WTC11 (cell line): Measurements from ENCODE around the gene TEX51. TPM values are rescaled to one million over a fixed set of nuclear protein-coding genes. Genes with fewer than 3 reads are reported as not detected.

ENCODE experiments used
- ATAC-seq: fragments of 200-7000 bp; cut with Tn5 transposase; 2 replicates; pipeline ENCODE4 v1.10.0; 2021; ENCODE audit warnings: mild to moderate bottlenecking, moderate library complexity
- CTCF ChIA-PET: fragments of 300-600 bp; sonication (Branson Sonifier 250); formaldehyde crosslinking; loops from one replicate; lab custom pipeline; 2021; ENCODE audit warnings: antibody characterized with exemption; lab: Charles Lee
- POLR2A ChIA-PET: fragments of 350-600 bp; sonication (Branson Sonifier 250); formaldehyde crosslinking; loops from one replicate; lab custom pipeline; 2021; ENCODE audit warnings: antibody characterized with exemption; lab: Charles Lee
- DNase-seq: peaks from one replicate; pipeline ENCODE4 v3.0.0; 2021; ENCODE audit warnings: low spot score
- H3K27ac Mint-ChIP-seq: 2 replicates; pipeline ENCODE4 v1.8.0; 2021; ENCODE audit warnings: mixed read lengths
- H3K27me3 Mint-ChIP-seq: 2 replicates; pipeline ENCODE4 v1.8.0; 2021; ENCODE audit warnings: low read depth, mild to moderate bottlenecking, moderate library complexity, mixed read lengths
- H3K36me3 Mint-ChIP-seq: 2 replicates; pipeline ENCODE4 v1.8.0; 2021; ENCODE audit warnings: mixed read lengths
- H3K4me1 Mint-ChIP-seq: 2 replicates; pipeline ENCODE4 v1.8.0; 2022; ENCODE audit warnings: mixed read lengths
- H3K4me3 Mint-ChIP-seq: 2 replicates; pipeline ENCODE4 v1.8.0; 2021; ENCODE audit warnings: mild to moderate bottlenecking, moderate library complexity, mixed read lengths
- H3K9me3 Mint-ChIP-seq: 2 replicates; pipeline ENCODE4 v1.8.0; 2021; ENCODE audit warnings: mixed read lengths
- ATF3 ChIP-seq: sonication (generic); formaldehyde crosslinking; conservative IDR thresholded peaks from 2 replicates; pipeline ENCODE4 v1.8.1; 2022; ENCODE audit warnings: mild to moderate bottlenecking, missing genetic modification reagents
- ATF6 ChIP-seq: sonication (generic); formaldehyde crosslinking; IDR thresholded peaks from 2 replicates; pipeline ENCODE4 v1.8.1; 2023; ENCODE audit warnings: mild to moderate bottlenecking, missing genetic modification reagents
- CREB1 ChIP-seq: sonication (generic); formaldehyde crosslinking; IDR thresholded peaks from 2 replicates; pipeline ENCODE4 v1.8.0; 2023; ENCODE audit warnings: mild to moderate bottlenecking, missing genetic modification reagents
- ETV6 ChIP-seq: sonication (generic); formaldehyde crosslinking; IDR thresholded peaks from 2 replicates; pipeline ENCODE4 v1.8.1; 2022; ENCODE audit warnings: mild to moderate bottlenecking, missing genetic modification reagents
- GTF2I ChIP-seq: fragments of 250-450 bp; sonication (Bioruptor Pico); conservative IDR thresholded peaks from 2 replicates; pipeline ENCODE4 v1.4.0; 2021; ENCODE audit warnings: mild to moderate bottlenecking
- HMGA2 ChIP-seq: fragments of 250-450 bp; sonication (Bioruptor Pico); IDR thresholded peaks from 2 replicates; pipeline ENCODE4 v1.4.0; 2021; ENCODE audit warnings: mild to moderate bottlenecking, moderate library complexity
- IRF1 ChIP-seq: sonication (generic); formaldehyde crosslinking; IDR thresholded peaks from 2 replicates; pipeline ENCODE4 v1.8.0; 2023; ENCODE audit warnings: missing genetic modification reagents
- IRF2 ChIP-seq: sonication (generic); formaldehyde crosslinking; IDR thresholded peaks from 2 replicates; pipeline ENCODE4 v1.8.0; 2022; ENCODE audit warnings: low read depth, missing genetic modification reagents, borderline replicate concordance
- KAT7 ChIP-seq: sonication (generic); formaldehyde crosslinking; IDR thresholded peaks from 2 replicates; pipeline ENCODE4 v1.8.1; 2023; ENCODE audit warnings: missing genetic modification reagents, mild to moderate bottlenecking, borderline replicate concordance
- MLX ChIP-seq: sonication (generic); formaldehyde crosslinking; IDR thresholded peaks from 2 replicates; pipeline ENCODE4 v1.8.1; 2023; ENCODE audit warnings: mild to moderate bottlenecking, missing genetic modification reagents, moderate library complexity
- SOX15 ChIP-seq: fragments of 250-450 bp; sonication (Bioruptor Pico); IDR thresholded peaks from 2 replicates; pipeline ENCODE4 v1.9.0; 2021; ENCODE audit warnings: mild to moderate bottlenecking
- SP1 ChIP-seq: sonication (generic); formaldehyde crosslinking; conservative IDR thresholded peaks from 2 replicates; pipeline ENCODE4 v1.8.1; 2022; ENCODE audit warnings: missing genetic modification reagents
- STAT6 ChIP-seq: sonication (generic); formaldehyde crosslinking; conservative IDR thresholded peaks from 2 replicates; pipeline ENCODE4 v1.8.1; 2023; ENCODE audit warnings: mild to moderate bottlenecking, low read depth, missing genetic modification reagents, moderate library complexity
- ZBTB43 ChIP-seq: sonication (generic); formaldehyde crosslinking; IDR thresholded peaks from 2 replicates; pipeline ENCODE4 v1.8.1; 2023; ENCODE audit warnings: mild to moderate bottlenecking, missing genetic modification reagents
- ZNF219 ChIP-seq: sonication (generic); formaldehyde crosslinking; IDR thresholded peaks from 2 replicates; pipeline ENCODE4 v1.8.0; 2023; ENCODE audit warnings: missing genetic modification reagents, mild to moderate bottlenecking, borderline replicate concordance
- ZNF232 ChIP-seq: sonication (generic); formaldehyde crosslinking; IDR thresholded peaks from 2 replicates; pipeline ENCODE4 v1.8.0; 2022; ENCODE audit warnings: mild to moderate bottlenecking, missing genetic modification reagents
- ZSCAN18 ChIP-seq: fragments of 250-450 bp; sonication (Bioruptor Pico); IDR thresholded peaks from 2 replicates; pipeline ENCODE4 v2.1.2; 2022; ENCODE audit warnings: mild to moderate bottlenecking, moderate library complexity
- total RNA-seq: library from RNA; stranded (reverse); gene quantifications from 3 replicates; pipeline ENCODE4 v1.2.3, GENCODE V29; 2021
- TF ChIP-seq, protein P1 (sequence below): sonication (generic); formaldehyde crosslinking; IDR thresholded peaks from 2 replicates; pipeline ENCODE4 v1.8.0; 2022; ENCODE audit warnings: mild to moderate bottlenecking, missing genetic modification reagents
- TF ChIP-seq, protein P2 (sequence below): sonication (generic); formaldehyde crosslinking; IDR thresholded peaks from 2 replicates; pipeline ENCODE4 v1.8.0; 2022; ENCODE audit warnings: missing genetic modification reagents
- TF ChIP-seq, protein P3 (sequence below): fragments of 200-600 bp; IDR thresholded peaks from 2 replicates; pipeline ENCODE4 v1.8.0; 2022; ENCODE audit warnings: antibody characterized with exemption

TEX51 gene
- total RNA-seq, 1 experiment from 2014 or later: not detected

- no peak overlapping the region for H3K4me3 Mint-ChIP-seq
- H3K9me3 Mint-ChIP-seq: peaks cover 23% of the 10 kb centered on the region
- ChIA-PET POLR2A (no interaction called here), CTCF (interaction anchor here (1.4 to 1.6 kb wide), 2 partner anchors 9 to 30 kb away, joined by 3 to 5 read pairs; no protein-coding TSS in a partner anchor)
- no peak for TF ChIP-seq ATF6 (CRISPR knock-in tag)
- no peak for TF ChIP-seq ETV6 (CRISPR knock-in tag)
- TF ChIP-seq, protein P1, sequence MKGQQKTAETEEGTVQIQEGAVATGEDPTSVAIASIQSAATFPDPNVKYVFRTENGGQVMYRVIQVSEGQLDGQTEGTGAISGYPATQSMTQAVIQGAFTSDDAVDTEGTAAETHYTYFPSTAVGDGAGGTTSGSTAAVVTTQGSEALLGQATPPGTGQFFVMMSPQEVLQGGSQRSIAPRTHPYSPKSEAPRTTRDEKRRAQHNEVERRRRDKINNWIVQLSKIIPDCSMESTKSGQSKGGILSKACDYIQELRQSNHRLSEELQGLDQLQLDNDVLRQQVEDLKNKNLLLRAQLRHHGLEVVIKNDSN (CRISPR knock-in tag): no peak
- TF ChIP-seq GTF2I (CRISPR knock-in tag): no peak
- TF ChIP-seq, protein P2, sequence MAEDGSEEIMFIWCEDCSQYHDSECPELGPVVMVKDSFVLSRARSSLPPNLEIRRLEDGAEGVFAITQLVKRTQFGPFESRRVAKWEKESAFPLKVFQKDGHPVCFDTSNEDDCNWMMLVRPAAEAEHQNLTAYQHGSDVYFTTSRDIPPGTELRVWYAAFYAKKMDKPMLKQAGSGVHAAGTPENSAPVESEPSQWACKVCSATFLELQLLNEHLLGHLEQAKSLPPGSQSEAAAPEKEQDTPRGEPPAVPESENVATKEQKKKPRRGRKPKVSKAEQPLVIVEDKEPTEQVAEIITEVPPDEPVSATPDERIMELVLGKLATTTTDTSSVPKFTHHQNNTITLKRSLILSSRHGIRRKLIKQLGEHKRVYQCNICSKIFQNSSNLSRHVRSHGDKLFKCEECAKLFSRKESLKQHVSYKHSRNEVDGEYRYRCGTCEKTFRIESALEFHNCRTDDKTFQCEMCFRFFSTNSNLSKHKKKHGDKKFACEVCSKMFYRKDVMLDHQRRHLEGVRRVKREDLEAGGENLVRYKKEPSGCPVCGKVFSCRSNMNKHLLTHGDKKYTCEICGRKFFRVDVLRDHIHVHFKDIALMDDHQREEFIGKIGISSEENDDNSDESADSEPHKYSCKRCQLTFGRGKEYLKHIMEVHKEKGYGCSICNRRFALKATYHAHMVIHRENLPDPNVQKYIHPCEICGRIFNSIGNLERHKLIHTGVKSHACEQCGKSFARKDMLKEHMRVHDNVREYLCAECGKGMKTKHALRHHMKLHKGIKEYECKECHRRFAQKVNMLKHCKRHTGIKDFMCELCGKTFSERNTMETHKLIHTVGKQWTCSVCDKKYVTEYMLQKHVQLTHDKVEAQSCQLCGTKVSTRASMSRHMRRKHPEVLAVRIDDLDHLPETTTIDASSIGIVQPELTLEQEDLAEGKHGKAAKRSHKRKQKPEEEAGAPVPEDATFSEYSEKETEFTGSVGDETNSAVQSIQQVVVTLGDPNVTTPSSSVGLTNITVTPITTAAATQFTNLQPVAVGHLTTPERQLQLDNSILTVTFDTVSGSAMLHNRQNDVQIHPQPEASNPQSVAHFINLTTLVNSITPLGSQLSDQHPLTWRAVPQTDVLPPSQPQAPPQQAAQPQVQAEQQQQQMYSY (CRISPR knock-in tag): no peak
- no peak for TF ChIP-seq HMGA2 (CRISPR knock-in tag)
- TF ChIP-seq IRF2: no peak
- TF ChIP-seq SOX15 (CRISPR knock-in tag): no peak
- TF ChIP-seq SP1 (CRISPR knock-in tag): no peak
- TF ChIP-seq MLX: no peak
- no peaks in the 10 kb centered on the region for H3K36me3 Mint-ChIP-seq
- DNase-seq (no peak), ATAC-seq (no peak)
- H3K27ac Mint-ChIP-seq: no peak overlapping the region
- H3K27me3 Mint-ChIP-seq: peaks cover 3% of the 10 kb centered on the region
- no peaks in the 10 kb centered on the region for H3K4me1 Mint-ChIP-seq
Measured at GRCh38 chr2:126856403-126856802, 42.3 kb upstream of the TEX51 start.

- DNase-seq (no peak), ATAC-seq (no peak)
- Mint-ChIP-seq H3K4me1 (no peaks in the 10 kb centered on the region), H3K27ac (no peak overlapping the region), H3K27me3 (peaks cover 3% of the 10 kb centered on the region), H3K36me3 (no peaks in the 10 kb centered on the region), H3K4me3 (no peak overlapping the region), H3K9me3 (peaks cover 16% of the 10 kb centered on the region)
- POLR2A ChIA-PET: no interaction called here
- CTCF ChIA-PET: interaction anchor here (1.0 kb wide), 1 partner anchor 29 kb away, joined by 4 read pairs; no protein-coding TSS in a partner anchor
- TF ChIP-seq IRF1 (CRISPR knock-in tag) (no peak), ZNF219 (no peak), ATF3 (no peak), CREB1 (CRISPR knock-in tag) (no peak), KAT7 (no peak), ZBTB43 (no peak), ZNF232 (CRISPR knock-in tag) (no peak), STAT6 (no peak), ZSCAN18 (CRISPR knock-in tag) (no peak)
- TF ChIP-seq, protein P3, sequence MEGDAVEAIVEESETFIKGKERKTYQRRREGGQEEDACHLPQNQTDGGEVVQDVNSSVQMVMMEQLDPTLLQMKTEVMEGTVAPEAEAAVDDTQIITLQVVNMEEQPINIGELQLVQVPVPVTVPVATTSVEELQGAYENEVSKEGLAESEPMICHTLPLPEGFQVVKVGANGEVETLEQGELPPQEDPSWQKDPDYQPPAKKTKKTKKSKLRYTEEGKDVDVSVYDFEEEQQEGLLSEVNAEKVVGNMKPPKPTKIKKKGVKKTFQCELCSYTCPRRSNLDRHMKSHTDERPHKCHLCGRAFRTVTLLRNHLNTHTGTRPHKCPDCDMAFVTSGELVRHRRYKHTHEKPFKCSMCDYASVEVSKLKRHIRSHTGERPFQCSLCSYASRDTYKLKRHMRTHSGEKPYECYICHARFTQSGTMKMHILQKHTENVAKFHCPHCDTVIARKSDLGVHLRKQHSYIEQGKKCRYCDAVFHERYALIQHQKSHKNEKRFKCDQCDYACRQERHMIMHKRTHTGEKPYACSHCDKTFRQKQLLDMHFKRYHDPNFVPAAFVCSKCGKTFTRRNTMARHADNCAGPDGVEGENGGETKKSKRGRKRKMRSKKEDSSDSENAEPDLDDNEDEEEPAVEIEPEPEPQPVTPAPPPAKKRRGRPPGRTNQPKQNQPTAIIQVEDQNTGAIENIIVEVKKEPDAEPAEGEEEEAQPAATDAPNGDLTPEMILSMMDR: no peak
Measured at GRCh38 chr2:126857502-126857901, 41.2 kb upstream of the TEX51 start.
